Measurements from ENCODE around the gene KLRG1. TPM values are rescaled to one million over a fixed set of nuclear protein-coding genes. Genes with fewer than 3 reads are reported as not detected.

Gene KLRG1
- total and polyA plus RNA-seq, 2 of the 8 experiments (the other 6 are each of a cell fraction or from before 2014, with no cell fraction given) = 7.9 to 12.8 TPM

GRCh38 chr12:9049520-9050133 lies 60.3 kb downstream of the KLRG1 start:
- H2BK120ac ChIP-seq (replicated peaks; ENCODE audit: low read depth, low read length) = no peak overlapping the region
- no peaks in the 10 kb centered on the region for H3K27me3 ChIP-seq (replicated peaks in 1 of 4; ENCODE audit: control insufficient read depth in 3 of 4, extremely low read depth in 1 of 4, insufficient read depth in 3 of 4, low read length in 3 of 4)
- H2AFZ ChIP-seq (ENCODE audit: low read length) = no peak overlapping the region
- H4K5ac ChIP-seq (ENCODE audit: insufficient read length, low read depth, low read length) = no peak overlapping the region
- no peaks in the 10 kb centered on the region for H3K4me1 ChIP-seq (replicated peaks in 1 of 4; ENCODE audit: control insufficient read depth in 3 of 4, insufficient read depth in 4 of 4, low read length in 3 of 4)
- H3K56ac ChIP-seq (replicated peaks; ENCODE audit: insufficient read length, low read depth, low read length) = no peak overlapping the region
- H3K23me2 ChIP-seq (ENCODE audit: low read depth, low read length) = no peaks in the 10 kb centered on the region
- H3K4ac ChIP-seq (replicated peaks; ENCODE audit: insufficient read length, low read depth, low read length) = no peak overlapping the region
- no peak overlapping the region for H2BK5ac ChIP-seq (ENCODE audit: low read depth, low read length)
- no peak overlapping the region for H2BK15ac ChIP-seq (ENCODE audit: low read length)
- no peak overlapping the region for H4K8ac ChIP-seq (ENCODE audit: extremely low read depth, insufficient read depth, low read length)
- TF ChIP-seq GTF2F1 (IDR thresholded peaks at IDR 0.05; ENCODE audit: borderline replicate concordance, low read depth, low read length) = no peak
- no peak for TF ChIP-seq GABPA (IDR thresholded peaks at IDR 0.05; ENCODE audit: borderline replicate concordance, insufficient read depth, low read length)
- TF ChIP-seq RAD21 (IDR thresholded peaks at IDR 0.05 in 1 of 2, conservative IDR thresholded peaks at IDR 0.05 in 1 of 2; ENCODE audit: low read depth in 2 of 2, low read length in 2 of 2) = peak; percentile 62 to 65
- no peak for TF ChIP-seq CREB1 (IDR thresholded peaks at IDR 0.05)
- TF ChIP-seq JUND (IDR thresholded peaks at IDR 0.05; ENCODE audit: low read length) = no peak
- TF ChIP-seq, protein P1, sequence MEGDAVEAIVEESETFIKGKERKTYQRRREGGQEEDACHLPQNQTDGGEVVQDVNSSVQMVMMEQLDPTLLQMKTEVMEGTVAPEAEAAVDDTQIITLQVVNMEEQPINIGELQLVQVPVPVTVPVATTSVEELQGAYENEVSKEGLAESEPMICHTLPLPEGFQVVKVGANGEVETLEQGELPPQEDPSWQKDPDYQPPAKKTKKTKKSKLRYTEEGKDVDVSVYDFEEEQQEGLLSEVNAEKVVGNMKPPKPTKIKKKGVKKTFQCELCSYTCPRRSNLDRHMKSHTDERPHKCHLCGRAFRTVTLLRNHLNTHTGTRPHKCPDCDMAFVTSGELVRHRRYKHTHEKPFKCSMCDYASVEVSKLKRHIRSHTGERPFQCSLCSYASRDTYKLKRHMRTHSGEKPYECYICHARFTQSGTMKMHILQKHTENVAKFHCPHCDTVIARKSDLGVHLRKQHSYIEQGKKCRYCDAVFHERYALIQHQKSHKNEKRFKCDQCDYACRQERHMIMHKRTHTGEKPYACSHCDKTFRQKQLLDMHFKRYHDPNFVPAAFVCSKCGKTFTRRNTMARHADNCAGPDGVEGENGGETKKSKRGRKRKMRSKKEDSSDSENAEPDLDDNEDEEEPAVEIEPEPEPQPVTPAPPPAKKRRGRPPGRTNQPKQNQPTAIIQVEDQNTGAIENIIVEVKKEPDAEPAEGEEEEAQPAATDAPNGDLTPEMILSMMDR (IDR thresholded peaks at IDR 0.05; ENCODE audit: control extremely low read depth in 1 of 3, insufficient read depth in 1 of 3, low read depth in 1 of 3, low read length in 3 of 3) = peak in 2 of 3 experiments; percentile 35; a peak in 2 of 4 replicates
- WGBS, 2 experiments (ENCODE audit: extremely low coverage in 1 of 2, insufficient coverage in 1 of 2, insufficient read length in 1 of 2, insufficient replicate concordance in 2 of 2, low coverage in 1 of 2, low lambda C conversion rate in 2 of 2, missing lambda C conversion rate in 1 of 2) = 39% methylated on average over 6 of the region's 6 CpGs; no CpG with 5 or more reads in 1 of the 2 experiments
- no peak overlapping the region for H3K18ac ChIP-seq (ENCODE audit: extremely low read depth, low read length)
- H3K9me3 ChIP-seq (ENCODE audit: insufficient read depth in 2 of 2, low read depth in 1 of 2, low read length in 1 of 2) = no peaks in the 10 kb centered on the region
- no peak overlapping the region for H3K4me2 ChIP-seq (ENCODE audit: insufficient read depth in 1 of 2, low read depth in 2 of 2, low read length in 2 of 2)
- no peak overlapping the region for H2BK12ac ChIP-seq (ENCODE audit: low read depth, low read length)
- no peaks in the 10 kb centered on the region for H3K79me2 ChIP-seq (ENCODE audit: control insufficient read depth in 1 of 2, insufficient read depth in 2 of 2, low read length in 2 of 2)
- no peak overlapping the region for H2BK20ac ChIP-seq (ENCODE audit: low read length)
- H3K36me3 ChIP-seq (ENCODE audit: control insufficient read depth in 2 of 4, insufficient read depth in 4 of 4, low read length in 3 of 4) = no peaks in the 10 kb centered on the region
- no peak overlapping the region for H2AK5ac ChIP-seq (ENCODE audit: low read depth, low read length)
- DNase-seq (ENCODE audit: low read depth in 1 of 2, low spot score in 2 of 2) (no peak), FAIRE-seq (peak; percentile 19)
- no peak overlapping the region for H3K27ac ChIP-seq (ENCODE audit: low read depth, low read length)
- H3K9ac ChIP-seq (replicated peaks in 1 of 4; ENCODE audit: extremely low read depth in 1 of 4, low read depth in 3 of 4, low read length in 3 of 4) = no peak overlapping the region
- CTCF ChIA-PET (ENCODE audit: partially characterized antibody) = interaction anchor here (0.6 to 4.0 kb wide), 50 partner anchors 9 to 658 kb away, joined by 3 to 58 read pairs (median 4); partner anchors contain the start of gene M6PR
- no peak overlapping the region for H4K91ac ChIP-seq (replicated peaks; ENCODE audit: insufficient read length, low read length)
- H3K23ac ChIP-seq (ENCODE audit: insufficient read length) = no peak overlapping the region
- no peak overlapping the region for H3K14ac ChIP-seq (ENCODE audit: insufficient read length)
- no peaks in the 10 kb centered on the region for H4K20me1 ChIP-seq (replicated peaks in 1 of 2; ENCODE audit: control insufficient read depth in 1 of 2, insufficient read depth in 2 of 2, low read length in 2 of 2)
- no peak overlapping the region for H3K4me3 ChIP-seq (ENCODE audit: extremely low read depth in 1 of 4, insufficient read depth in 2 of 4, low read depth in 3 of 4, low read length in 4 of 4)
- POLR2A ChIA-PET (ENCODE audit: partially characterized antibody) = interaction anchor here (1.5 to 4.2 kb wide), 3 partner anchors 15 to 104 kb away, joined by 3 to 25 read pairs (median 20); partner anchors contain the start of gene M6PR
- no peaks in the 10 kb centered on the region for H3K79me1 ChIP-seq (ENCODE audit: low read depth, low read length)

Data from H1 (cell line).